ENCODE results near the gene ATR.

The ATR gene

DNA sequence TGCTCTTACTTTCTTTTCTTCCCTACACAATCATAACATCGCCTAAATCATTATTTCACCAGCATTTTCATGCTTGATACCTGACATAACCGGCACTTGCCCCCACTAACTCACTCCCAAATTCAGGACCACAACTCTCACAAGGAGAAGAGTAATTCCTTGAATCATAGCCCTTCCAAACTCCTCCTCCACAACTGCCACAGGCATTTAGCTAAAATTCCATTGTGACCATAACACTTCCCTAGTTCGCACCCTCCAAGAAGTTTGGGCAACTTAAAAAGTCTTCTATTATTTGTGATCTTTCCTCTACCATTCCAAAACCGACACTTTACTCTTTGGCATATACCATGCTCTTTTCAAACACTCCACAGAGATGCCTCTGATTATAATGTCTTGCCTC, 71.3 kb downstream of the ATR start:
- DNase-seq: no peak

DNA sequence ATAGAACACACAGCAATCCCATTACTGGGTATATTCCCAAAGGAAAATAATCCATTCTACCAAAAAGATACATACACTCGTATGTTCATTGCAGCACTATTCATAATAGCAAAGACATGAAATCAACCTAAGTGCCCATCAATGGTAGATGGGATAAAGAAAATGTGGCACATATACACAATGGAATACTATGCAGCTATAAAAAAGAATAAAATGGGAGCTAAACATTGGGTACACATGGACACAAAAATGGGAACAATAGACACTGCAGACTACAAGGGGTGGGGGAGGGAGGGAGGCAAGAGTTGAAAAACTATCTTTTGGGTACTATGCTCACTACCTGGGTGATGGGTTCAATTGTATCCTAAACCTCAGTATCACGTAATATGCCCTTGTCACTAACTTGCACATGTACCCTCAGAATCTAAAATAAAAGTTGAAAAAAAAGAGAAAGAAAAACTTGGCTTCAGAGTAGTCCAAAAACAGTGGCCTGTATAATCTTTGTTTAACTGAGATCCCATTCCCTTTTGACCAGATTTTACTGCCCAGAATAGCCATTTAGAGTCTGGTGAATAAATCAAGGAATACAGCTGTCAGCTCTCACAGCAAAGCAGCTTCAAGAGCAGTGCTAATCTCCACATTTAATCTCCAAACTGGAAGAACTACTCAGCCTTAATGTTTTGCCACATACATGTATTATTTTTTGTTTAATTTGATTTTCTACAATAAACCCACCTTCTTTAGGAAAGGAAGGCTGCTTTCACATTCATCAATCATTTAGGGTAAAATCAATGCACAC, 76.1 kb downstream of the ATR start:
- DNase-seq: no peak

DNA sequence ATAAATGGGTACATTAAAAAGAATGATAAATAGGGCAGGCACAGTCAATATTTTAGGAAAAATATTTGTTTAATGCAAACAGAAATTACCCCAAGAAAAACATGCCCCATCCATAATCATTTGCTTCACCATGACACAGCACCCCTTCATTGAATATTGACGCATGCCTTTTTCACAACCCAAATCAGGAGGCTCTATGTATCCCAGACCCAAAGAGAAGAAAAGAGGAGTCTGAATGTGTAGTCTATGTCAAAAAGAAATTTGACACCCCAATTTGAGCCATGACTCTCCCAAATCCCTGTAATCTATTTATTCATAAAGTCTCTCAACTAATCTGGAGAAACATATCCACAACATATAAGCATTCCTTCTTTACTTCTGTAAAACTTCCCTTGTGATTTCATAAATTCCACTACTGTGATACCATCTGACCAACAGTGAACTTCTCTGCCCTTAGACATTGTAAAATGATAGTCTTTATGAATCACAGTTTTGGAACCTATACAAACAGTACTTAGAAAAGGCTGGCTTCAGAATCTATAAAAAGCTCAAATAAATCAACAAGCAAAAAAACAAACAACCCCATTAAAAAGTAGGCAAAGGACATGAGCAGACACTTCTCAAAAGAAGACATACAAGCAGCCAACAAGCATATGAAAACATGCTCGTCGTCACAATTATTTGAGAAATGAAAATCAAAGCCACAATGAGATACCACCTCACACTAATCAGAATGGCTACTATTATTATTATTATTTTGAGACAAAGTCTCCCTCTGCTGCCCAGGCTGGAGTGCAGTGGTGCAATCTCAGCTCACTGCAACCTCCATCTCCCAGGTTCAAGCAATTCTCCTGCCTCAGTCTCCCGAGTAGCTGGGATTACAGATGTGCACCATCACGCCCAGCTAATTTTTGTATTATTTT, 77.3 kb downstream of the ATR start:
- DNase-seq: no peak

DNA sequence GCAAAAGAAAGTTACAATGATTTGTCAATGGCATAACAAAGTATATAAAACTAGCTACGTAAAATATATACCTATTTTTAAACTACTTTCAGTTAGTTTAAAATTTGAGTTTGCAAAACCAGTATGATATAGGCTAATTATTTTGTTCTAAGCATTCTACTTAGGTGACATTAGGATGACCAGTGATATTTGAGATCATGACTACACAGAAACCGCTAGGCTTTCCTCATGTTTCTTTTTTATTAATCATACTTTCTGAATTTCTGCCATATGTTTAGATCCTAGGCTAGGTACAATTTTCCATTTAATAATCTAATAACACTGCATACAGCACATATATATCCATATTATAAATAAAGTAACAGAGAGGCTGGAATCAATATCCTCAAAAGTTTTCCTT, 78.3 kb downstream of the ATR start:
- DNase-seq: no peak

- no peak for DNase-seq
Measured at GRCh38 chr3:142498397-142499180, 79.9 kb downstream of the ATR start.

- DNase-seq: no peak
Measured at GRCh38 chr3:142497729-142498128, 80.8 kb downstream of the ATR start.

DNA sequence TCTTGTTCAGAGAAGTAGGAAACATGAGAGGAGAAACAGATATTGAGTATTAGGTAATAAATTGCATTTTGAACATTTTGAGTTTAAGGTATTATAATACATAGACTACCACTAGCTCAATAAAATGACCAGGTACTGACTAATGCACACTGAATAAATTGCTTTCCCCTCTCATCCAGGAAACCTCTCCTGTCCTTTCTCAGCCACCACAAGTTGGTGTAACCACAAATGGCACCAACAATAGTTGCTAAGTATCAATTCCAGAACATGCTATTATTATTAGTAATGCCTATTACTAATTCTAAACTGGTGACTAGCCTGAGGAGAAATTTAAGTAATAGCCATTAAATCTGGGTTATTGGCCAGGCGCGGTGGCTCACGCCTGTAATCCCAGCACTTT, 83.4 kb downstream of the ATR start:
- DNase-seq: no peak

- no peak for DNase-seq
Measured at GRCh38 chr3:142492184-142492583, 86.3 kb downstream of the ATR start.

DNA sequence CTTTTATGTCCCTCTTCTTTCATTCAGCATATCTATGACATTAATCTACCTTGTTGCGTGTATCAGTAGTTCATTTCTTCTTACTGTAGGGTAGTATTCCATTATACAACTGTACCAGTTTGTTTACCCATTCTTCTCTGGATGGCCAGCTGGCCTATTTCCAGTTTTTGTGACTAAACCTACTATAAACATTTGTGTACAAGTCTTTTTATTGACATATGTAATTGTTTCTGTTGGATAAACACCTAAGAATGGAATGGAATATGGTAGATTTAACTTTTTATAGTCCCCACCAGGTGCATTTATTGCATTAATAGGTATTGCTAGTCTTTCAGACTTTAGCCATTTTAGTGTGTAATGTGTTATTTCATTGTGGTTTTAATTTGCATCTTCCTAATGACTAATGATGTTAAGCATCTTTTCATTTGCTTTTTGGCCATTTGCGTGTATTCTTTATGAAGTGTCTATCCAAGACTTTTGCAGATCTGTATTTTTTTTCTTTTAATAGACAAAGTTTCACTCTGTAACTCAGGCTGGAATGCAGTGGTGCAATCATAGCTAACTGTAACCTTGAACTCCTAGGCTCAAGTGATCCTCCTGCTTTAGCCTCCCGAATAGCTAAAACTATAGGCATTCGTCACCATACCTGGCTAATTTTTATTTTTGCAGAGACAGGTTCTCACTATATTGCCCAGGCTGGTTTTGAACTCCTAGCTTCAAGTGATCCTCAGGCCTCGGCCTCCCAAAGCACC, 88.8 kb downstream of the ATR start:
- no peak for DNase-seq

DNA sequence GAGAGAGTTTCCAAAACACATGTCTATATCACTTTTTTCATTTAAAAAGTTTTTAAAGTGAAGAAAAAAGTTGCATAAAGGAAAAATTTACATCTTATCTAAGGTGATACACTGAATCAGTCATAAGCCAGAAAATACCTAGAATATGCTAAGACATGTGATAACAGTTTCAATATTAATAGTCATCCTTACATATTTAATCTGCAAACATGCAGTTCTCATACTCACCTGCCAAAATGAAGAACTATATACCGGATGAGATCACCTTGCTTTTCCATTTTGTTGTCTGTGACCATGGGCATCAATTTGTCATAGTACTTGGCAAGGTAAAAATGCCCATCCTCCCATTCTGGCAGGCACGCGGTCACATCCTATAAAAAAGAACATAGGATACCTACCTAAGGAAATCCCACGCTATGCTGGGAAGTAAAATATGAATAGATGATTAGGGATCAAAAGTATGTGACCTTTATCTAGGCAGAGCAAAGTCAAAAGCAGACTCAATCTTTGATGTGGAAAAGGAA, 93.6 kb downstream of the ATR start:
- DNase-seq: no peak

DNA sequence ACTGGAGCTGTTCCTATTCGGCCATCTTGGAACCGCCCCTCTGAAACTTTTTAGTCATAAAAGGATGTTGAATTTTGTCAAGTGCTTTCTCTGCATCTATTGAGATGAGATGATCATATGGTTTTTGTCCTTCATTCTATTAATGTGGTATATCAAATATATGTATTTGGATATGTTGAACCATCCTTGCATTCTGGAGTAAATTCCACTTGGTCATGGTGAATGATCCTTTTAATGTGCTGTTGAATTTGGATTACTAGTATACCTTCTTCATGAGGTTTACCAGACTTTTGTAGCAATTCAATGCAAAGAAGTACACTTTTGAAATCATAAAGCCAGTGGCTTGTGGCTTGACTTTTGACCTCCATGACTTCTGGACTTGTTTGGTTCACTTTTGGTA, 97.3 kb downstream of the ATR start:
- no peak for DNase-seq

DNA sequence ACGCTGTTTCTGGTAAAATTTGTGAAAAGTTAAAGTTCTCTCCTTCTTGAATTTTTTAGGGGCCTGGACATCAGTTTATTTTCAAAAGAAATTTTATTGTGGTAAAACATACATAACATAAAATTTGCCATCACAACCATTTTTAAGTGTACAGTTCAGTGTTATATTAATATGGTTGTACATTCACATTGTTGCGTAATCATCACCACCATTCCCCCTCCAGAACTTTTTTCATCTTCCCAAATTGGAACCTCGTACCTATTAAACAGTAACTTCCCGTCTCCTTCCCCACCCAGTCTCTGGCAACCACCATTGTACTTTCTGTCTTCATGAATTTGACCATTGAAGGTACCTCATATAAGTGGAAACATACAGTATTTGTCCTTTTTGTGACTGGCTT, 107.7 kb downstream of the ATR start:
- DNase-seq: no peak

- DNase-seq: no peak
Measured at GRCh38 chr3:142468456-142468855, 110.1 kb downstream of the ATR start.

GRCh38 chr3:142467768-142468167, 110.8 kb downstream of the ATR start:
- DNase-seq: no peak

GRCh38 chr3:142460689-142461088, 117.8 kb downstream of the ATR start:
- no peak for DNase-seq

GRCh38 chr3:142459929-142460328, 118.6 kb downstream of the ATR start:
- DNase-seq: no peak

DNA sequence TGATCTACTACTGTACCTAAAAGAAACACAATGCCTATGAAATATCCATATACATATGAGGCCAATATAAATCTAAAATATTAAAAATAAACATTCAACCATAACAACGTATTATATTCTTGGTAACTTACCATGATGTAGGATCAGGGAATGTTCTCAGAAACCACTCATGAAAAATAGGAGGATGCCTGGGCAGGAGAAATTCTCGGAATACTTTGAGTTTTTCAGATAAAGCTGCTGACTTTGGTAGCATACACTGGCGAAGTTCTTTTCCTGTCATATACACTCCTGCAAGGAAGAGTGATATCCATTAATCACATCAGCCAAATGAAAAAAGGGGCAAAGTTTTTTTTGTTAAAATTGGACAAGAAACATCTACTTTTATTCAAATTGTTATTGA, 119.4 kb downstream of the ATR start:
- DNase-seq: no peak

DNA sequence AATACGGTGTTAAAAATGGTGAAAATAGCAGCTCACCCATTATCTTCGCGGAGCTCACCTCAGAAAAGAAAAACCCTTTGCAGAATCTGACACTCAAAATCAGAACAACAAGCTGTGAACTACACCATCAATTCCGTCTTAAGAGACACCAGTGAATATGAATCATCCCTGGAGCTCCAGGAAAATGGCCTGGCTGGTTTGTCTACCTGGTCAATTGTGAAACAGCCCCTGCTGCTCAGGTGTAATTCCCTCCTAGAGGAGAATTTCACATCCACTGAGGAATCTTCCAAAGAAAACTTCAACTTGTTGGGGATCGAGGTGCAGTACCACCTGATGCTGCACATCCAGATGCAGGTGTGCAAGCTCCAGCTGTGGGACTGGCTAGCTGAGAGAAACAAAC, 127.7 kb downstream of the ATR start:
- no peak for DNase-seq

DNA sequence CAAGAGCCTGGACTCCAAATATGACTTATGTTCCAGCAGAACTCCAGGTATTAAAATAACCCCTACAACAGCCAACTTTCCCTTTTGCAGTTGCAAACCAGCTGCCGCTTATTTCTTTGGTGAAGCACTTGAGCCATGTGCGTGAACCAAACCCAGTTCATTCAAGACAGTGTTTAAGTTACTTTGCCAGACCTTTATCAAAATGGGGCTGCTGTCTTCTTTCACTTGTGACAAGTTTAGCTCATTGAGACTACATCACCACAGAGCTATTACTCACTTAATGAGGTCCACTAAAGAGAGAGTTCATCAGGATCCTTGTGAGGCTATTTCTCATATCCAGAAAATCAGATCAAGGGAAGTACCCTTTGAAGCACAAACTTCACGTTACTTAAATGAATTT, 128.3 kb downstream of the ATR start:
- DNase-seq: no peak

DNA sequence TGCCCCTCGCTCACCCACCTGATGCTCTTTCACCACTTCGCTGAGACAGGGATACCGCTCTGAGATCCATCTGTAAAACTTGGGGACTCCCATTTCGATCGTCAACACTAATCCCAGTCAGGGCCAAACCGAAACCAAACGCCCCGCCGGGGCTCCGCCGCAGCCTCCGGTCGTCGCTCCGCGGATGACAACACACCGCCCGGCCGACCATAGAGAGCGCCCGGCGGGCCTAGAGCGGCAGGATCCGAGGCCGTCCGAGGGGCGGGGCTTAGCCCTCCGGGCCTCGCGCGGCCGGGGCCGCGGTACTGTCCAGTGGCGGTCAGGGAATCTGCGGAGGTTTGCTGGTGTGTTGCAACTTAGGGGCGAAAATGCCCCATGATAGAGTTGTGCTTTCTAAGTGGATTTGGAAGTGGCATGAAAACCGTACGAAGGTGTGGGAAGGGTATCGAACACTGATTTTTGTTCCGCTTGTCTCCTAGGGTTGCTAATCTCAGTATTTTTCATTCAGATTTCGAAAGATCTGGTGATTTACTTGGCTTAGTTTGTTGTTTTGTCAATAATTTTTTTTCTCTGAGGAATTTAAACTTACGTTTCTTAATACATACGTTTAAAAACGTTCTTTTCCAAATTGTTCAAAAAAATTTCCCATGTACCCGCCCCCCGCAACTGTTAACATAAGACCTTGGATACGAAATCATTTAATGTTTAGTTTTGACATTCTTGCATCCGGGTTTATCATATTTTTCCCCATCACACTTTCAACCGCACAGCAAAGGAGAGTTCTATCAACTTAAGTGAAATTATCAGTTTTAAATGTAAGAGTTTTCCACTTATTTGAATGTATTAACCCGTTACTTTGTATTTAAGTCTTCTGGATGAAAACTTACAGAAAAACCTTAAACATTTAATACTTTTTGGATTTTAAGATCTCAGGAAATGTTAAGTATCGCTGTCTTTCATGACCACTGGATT, 130.4 kb downstream of the ATR start, which contains the start of gene XRN1:
Gene XRN1 (minus strand): TSS at position 186 of the 972 bp plus-strand sequence. CDS start 93 bp downstream, at position 93.
- DNase-seq: peak; percentile 96

GRCh38 chr3:142447301-142447851, 131.2 kb downstream of the ATR start:
- no peak for DNase-seq

Data from right forelimb (tissue), 1 donor.